LNCaP clone FGC (cell line): ENCODE results near the gene CPSF4L.
A peak's percentile ranks its signal among the peaks of the same experiment; 100 is the strongest.

ENCODE experiments used
- DNase-seq: peaks from one replicate; pipeline ENCODE4 v3.0.0-alpha.2; 2011; ENCODE audit warnings: low read depth
- H3K4me3 ChIP-seq: 2 replicates; pipeline ENCODE4 v1.5.1; 2011; ENCODE audit warnings: mild to moderate bottlenecking, low read depth, low read length, control low read depth
- TF ChIP-seq, protein P1 (sequence below): IDR thresholded peaks from 2 replicates; pipeline ENCODE4 v1.5.1; 2012; ENCODE audit warnings: mild to moderate bottlenecking; ENCODE audit not compliant: control insufficient read depth, insufficient read depth; ENCODE audit errors: extremely low read depth

The CPSF4L gene

DNA sequence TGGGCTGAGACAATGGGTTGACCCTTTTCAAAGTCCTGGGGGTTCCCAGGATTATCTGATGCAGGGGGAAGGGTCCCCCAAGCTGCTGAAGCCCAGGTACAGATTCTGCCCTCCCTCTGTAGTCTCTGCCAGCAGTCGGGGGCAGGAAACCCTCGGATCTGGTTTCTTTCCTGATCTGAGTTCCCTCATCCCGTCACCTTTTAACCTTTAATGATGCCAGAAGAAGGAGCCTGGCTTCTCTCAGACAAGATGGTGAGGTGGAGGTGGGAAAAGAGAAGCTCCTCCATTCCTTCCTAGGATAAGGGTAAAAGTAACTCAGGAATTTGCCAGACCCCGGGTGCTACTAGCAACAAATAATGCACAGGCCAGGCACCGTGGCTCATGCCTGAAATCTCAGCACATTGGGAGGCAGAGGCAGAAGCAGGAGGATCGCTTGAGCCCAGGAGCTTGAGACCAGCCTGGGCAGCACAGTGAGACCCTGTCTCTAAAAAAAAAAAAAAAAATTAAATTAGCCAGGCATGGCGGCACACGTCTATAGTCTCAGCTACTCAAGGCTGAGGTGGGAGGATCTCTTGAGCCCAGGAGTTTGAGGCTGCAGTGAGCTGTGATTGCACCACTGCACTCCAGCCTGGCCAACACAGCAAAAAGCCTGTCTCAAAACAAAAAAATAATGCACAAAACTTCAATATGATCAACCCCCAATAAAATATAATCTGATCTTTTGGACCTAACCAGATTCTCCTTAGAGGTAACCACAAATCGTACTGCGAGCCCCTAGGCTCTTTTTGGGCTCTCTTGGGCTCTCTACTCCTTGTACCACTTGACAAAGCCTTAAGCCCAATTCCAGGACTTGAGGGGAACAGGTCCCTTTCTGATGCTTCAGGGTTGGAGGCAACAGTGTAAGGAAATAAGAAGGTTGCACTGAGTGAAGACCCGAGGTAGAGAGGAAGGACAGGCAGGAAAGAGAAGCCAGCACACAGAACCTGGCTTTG, 44.5 kb upstream of the CPSF4L start:
- DNase-seq: no peak
- TF ChIP-seq, protein P1, sequence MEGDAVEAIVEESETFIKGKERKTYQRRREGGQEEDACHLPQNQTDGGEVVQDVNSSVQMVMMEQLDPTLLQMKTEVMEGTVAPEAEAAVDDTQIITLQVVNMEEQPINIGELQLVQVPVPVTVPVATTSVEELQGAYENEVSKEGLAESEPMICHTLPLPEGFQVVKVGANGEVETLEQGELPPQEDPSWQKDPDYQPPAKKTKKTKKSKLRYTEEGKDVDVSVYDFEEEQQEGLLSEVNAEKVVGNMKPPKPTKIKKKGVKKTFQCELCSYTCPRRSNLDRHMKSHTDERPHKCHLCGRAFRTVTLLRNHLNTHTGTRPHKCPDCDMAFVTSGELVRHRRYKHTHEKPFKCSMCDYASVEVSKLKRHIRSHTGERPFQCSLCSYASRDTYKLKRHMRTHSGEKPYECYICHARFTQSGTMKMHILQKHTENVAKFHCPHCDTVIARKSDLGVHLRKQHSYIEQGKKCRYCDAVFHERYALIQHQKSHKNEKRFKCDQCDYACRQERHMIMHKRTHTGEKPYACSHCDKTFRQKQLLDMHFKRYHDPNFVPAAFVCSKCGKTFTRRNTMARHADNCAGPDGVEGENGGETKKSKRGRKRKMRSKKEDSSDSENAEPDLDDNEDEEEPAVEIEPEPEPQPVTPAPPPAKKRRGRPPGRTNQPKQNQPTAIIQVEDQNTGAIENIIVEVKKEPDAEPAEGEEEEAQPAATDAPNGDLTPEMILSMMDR: no peak
- H3K4me3 ChIP-seq: no peak overlapping the region

DNA sequence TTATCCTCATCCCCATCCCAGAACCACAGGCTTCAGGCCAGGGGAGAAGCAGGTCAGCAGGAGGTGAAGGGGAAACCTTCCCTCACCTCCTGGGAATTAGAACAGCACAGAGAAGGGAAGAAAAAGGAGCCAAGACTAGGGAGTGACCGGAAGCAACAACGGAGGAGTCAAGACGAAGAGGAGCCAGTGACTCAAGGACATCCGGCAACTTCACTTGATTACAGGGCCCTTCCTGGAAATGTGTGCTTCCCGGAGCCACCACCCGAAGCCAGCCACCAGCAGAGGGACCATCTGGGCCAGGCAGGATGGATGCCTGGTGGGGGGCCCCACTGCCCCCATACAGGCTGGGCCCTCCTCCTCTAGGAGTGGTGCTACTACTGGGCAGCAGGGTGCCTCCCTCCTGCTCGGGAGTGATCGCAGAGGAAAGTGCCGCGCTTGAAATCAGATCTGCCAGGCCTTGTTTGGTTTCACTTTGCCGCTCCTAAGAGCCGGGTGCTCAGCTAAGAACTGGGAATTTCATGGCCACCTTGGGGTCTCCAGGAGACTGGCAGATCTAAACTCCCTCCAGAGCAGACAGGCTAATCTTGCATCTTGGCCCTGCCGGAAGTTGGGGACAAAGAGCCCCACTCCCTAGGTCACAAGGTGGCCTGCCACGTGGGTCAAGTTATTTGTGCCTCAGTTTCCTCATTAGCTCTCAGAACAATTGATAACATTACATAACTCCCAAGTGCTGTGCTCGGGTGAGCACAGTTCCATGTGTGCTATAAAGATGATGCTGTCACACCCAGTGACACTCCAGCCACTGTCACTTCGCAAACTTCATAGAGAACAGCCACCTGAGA, 43.5 kb upstream of the CPSF4L start:
- DNase-seq: no peak
- H3K4me3 ChIP-seq: peak overlapping the region; percentile 49
- TF ChIP-seq, protein P1: 0 out of 2 replicates have a peak, but pooled peaks have one; percentile 25

DNA sequence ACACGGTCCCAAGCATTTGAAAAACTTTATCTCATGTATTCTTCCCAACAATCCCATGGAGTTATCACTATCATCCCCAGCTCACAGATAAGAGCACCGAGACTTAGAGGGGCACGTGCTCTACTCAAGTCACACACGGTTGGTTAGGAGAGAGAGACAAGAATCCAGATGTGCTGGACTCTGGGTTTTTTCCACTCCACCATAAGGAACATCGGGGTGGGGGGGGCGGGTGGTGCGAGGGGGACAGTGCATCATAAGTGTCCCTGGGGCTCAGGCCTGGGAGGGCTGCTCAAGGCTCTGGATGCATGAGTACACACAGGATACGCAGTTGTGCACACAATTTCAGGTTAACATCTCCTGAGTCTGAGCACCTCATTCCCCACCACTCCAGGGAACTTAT, 42.8 kb upstream of the CPSF4L start:
- no peak overlapping the region for H3K4me3 ChIP-seq
- DNase-seq: no peak
- TF ChIP-seq, protein P1: no peak

DNA sequence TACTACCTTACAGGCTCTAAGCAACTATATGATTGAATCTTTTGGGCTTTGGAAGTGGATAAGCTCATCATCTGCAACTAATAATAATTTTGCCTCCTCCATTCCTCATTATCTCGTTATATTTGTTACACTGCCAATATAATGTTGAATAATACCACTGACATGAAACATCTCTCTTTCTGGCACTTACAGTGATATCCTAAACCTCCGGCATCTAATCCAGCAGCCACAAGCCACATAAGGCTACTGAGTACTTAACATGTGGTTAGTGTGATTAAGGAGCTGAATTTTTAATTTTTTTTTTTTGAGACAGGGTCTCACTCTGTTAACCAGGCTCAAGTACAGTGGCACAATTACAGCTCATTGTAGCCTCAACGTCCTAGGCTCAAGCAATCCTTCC, 40.5 kb upstream of the CPSF4L start:
- DNase-seq: no peak
- TF ChIP-seq, protein P1: no peak
- H3K4me3 ChIP-seq: no peak overlapping the region

DNA sequence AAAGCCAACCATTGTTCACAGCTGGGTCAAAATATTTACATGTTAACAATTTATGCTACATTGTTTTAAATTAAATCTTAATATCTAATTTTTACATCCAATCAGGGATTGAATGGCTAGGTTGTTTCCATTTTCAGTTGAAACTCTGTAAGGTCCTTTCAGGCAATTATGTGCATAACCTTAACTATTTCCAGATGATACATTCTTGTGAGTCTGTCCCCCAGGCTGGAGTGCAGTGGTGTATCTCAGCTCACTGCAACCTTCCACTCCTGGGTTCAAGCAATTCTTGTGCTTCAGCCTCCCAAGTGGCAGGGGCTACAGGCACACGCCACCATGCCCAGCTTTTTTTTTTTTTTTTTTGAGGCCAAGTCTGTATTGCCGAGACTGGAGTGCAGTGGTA, 39.7 kb upstream of the CPSF4L start:
- TF ChIP-seq, protein P1: no peak
- H3K4me3 ChIP-seq: no peak overlapping the region
- no peak for DNase-seq

DNA sequence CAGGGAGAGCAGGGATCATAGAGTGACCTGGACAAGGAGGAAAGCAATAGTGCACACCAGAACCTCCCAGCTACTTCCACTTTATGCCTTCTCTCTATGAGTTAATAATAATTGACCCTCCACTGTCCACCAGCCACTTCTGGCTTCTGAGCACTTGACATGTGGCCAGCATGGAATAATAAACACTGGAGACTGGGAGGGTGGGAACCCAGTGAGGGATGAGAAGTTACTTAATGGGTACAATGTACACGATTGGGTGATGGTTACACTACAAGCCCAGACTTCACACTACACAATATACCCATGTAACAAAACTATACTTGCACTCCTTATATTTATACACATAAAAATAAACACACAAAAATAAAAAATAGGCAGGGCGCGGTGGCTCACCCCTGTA, 38.7 kb upstream of the CPSF4L start:
- DNase-seq: no peak

More for the DNA sequence above, 38.7 kb upstream of the CPSF4L start:
- TF ChIP-seq, protein P1: no peak
- no peak overlapping the region for H3K4me3 ChIP-seq
